SK-N-SH (cell line): Measurements from ENCODE around the gene PRPSAP2. TPM values are rescaled to one million over a fixed set of nuclear protein-coding genes. Genes with fewer than 3 reads are reported as not detected.
A peak's percentile ranks its signal among the peaks of the same experiment; 100 is the strongest.
"Not testable (repeated sequence)": the region's sequence is repeated elsewhere in the genome, so short reads cannot be mapped to it uniquely, and the experiment has no call there.

Experiments
- CTCF ChIA-PET: fragments of 300-600, 350-600 bp; formaldehyde crosslinking; extraction: SDS; loops from one replicate; lab custom pipeline; 2021; lab: Yijun Ruan, JAX
- POLR2A ChIA-PET: fragments of 350-600 bp; sonication (Branson Sonifier 250); formaldehyde crosslinking; extraction: SDS; loops from one replicate; lab custom pipeline; 2020; ENCODE audit warnings: antibody characterized with exemption, inconsistent platforms; lab: Yijun Ruan, JAX
- DNase-seq: peaks from one replicate; pipeline ENCODE4 v3.0.0; 2012
- H2AFZ ChIP-seq: fragments of 200-600 bp; sonication (generic); 2 replicates; pipeline ENCODE4 v1.8.1; 2016; ENCODE audit warnings: antibody characterized with exemption, mild to moderate bottlenecking, low read depth
- H3F3A ChIP-seq: fragments of 200-600 bp; sonication (generic); replicated peaks from 2 replicates; pipeline ENCODE3; 2016; ENCODE audit warnings: antibody characterized with exemption, mild to moderate bottlenecking; ENCODE audit not compliant: insufficient read depth
- H3K27ac ChIP-seq, 2 experiments: fragments of 200-500 bp in 1 of 2; fragments of 200-600 bp in 1 of 2; sonication (Bioruptor generic) in 1 of 2; sonication (generic), shearing (Covaris generic) in 1 of 2; 2 replicates each; pipeline versions ENCODE4 v1.5.1 to v1.6.1; 2014 to 2016; ENCODE audit warnings: low read depth in 2 of 2, inconsistent platforms in 1 of 2, low read length in 1 of 2, mild to moderate bottlenecking in 1 of 2, mixed read lengths in 1 of 2
- H3K27me3 ChIP-seq: fragments of 200-600 bp; sonication (generic), shearing (Covaris generic); 2 replicates; pipeline ENCODE4 v1.6.1; 2016; ENCODE audit warnings: mixed run types; ENCODE audit not compliant: insufficient read depth
- H3K36me3 ChIP-seq, 2 experiments: fragments of 200-500 bp in 1 of 2; fragments of 200-600 bp in 1 of 2; sonication (Bioruptor generic) in 1 of 2; sonication (generic) in 1 of 2; replicated peaks in 1 of 2; 2 replicates each; pipeline versions ENCODE3 to v1.5.1; 2014 to 2016; ENCODE audit warnings: low read length in 1 of 2, mild to moderate bottlenecking in 1 of 2; ENCODE audit not compliant: insufficient read depth in 2 of 2, control insufficient read depth in 1 of 2
- H3K4me1 ChIP-seq, 2 experiments: fragments of 200-500 bp in 1 of 2; fragments of 200-600 bp in 1 of 2; sonication (Bioruptor generic) in 1 of 2; sonication (generic), shearing (Covaris generic) in 1 of 2; 2 replicates each; pipeline versions ENCODE4 v1.5.1 to v1.6.1; 2014 to 2016; ENCODE audit warnings: low read depth in 1 of 2, low read length in 1 of 2, mixed run types in 1 of 2; ENCODE audit not compliant: insufficient read depth in 2 of 2, control insufficient read depth in 1 of 2
- H3K4me2 ChIP-seq: fragments of 200-600 bp; sonication (generic), shearing (Covaris generic); 2 replicates; pipeline ENCODE4 v1.6.1; 2017; ENCODE audit warnings: mixed run types
- H3K4me3 ChIP-seq, 2 experiments: fragments of 200-500 bp in 1 of 2; fragments of 200-600 bp in 1 of 2; sonication (Bioruptor generic) in 1 of 2; sonication (generic), shearing (Covaris generic) in 1 of 2; 2 replicates each; pipeline versions ENCODE4 v1.5.1 to v1.8.1; 2014 to 2016; ENCODE audit warnings: low read depth in 2 of 2, inconsistent platforms in 1 of 2, low read length in 1 of 2, mild to moderate bottlenecking in 1 of 2, mixed read lengths in 1 of 2, moderate library complexity in 1 of 2
- H3K79me2 ChIP-seq: fragments of 200-600 bp; sonication (generic); 2 replicates; pipeline ENCODE4 v1.8.1; 2017; ENCODE audit warnings: mild to moderate bottlenecking; ENCODE audit not compliant: insufficient read depth
- H3K9ac ChIP-seq: fragments of 200-600 bp; sonication (generic); 2 replicates; pipeline ENCODE4 v1.6.1; 2017; ENCODE audit warnings: mixed run types
- H3K9me2 ChIP-seq: fragments of 200-600 bp; sonication (generic); 2 replicates; pipeline ENCODE4 v1.6.1; 2017; ENCODE audit warnings: mixed run types
- H3K9me3 ChIP-seq: fragments of 200-600 bp; sonication (generic); 2 replicates; pipeline ENCODE4 v1.6.1; 2017; ENCODE audit warnings: mixed run types, mild to moderate bottlenecking, moderate library complexity
- H4K20me1 ChIP-seq: fragments of 200-600 bp; sonication (generic); 2 replicates; pipeline ENCODE4 v1.6.1; 2017; ENCODE audit warnings: mild to moderate bottlenecking, mixed run types; ENCODE audit not compliant: insufficient read depth
- JUND ChIP-seq: IDR thresholded peaks from 2 replicates; pipeline ENCODE4 v1.4.0; 2012
- MXI1 ChIP-seq: IDR thresholded peaks from 2 replicates; pipeline ENCODE4 v1.6.1; 2012; ENCODE audit warnings: mild to moderate bottlenecking, low read depth, low read length, improper control_type of control experiment
- NRF1 ChIP-seq: IDR thresholded peaks from 2 replicates; pipeline ENCODE4 v1.6.1; 2012; ENCODE audit warnings: low read depth, mild to moderate bottlenecking, low read length
- POLR2AphosphoS5 ChIP-seq: IDR thresholded peaks from 2 replicates; pipeline ENCODE4 v1.6.1; 2012; ENCODE audit warnings: low read depth, low read length
- RCOR1 ChIP-seq: fragments of 150-350 bp; IDR thresholded peaks from 2 replicates; pipeline ENCODE4 v1.6.1; 2017; ENCODE audit warnings: antibody characterized with exemption, low read length
- RXRA ChIP-seq: IDR thresholded peaks from 2 replicates; pipeline ENCODE4 v1.4.0; 2012; ENCODE audit warnings: low read depth, mild to moderate bottlenecking, borderline replicate concordance
- TCF12 ChIP-seq: IDR thresholded peaks from 2 replicates; pipeline ENCODE4 v1.4.0; 2012
- TEAD4 ChIP-seq: IDR thresholded peaks from 2 replicates; pipeline ENCODE4 v1.4.0; 2012; ENCODE audit warnings: mild to moderate bottlenecking, borderline replicate concordance; ENCODE audit not compliant: insufficient read depth
- WGBS: methylation state at CpG from one replicate; pipeline ENCODE4 v1.1.6; 2017; ENCODE audit warnings: low lambda C conversion rate; 5-methylcytosine and 5-hydroxymethylcytosine counted together
- polyA plus RNA-seq, 3 experiments: library from polyadenylated mRNA; depleted of rRNA; stranded (reverse); fragments of >200 nt; gene quantifications; 2 replicates each; pipeline ENCODE4 v1.2.3, GENCODE V29; 2012
- TF ChIP-seq, protein P1 (sequence below): fragments of 150-350 bp; IDR thresholded peaks from 2 replicates; pipeline ENCODE4 v1.6.1; 2017; ENCODE audit warnings: antibody characterized with exemption, low read length, low read depth, borderline replicate concordance
- TF ChIP-seq, protein P2 (sequence below): IDR thresholded peaks from 2 replicates; pipeline ENCODE4 v1.4.0; 2012; ENCODE audit warnings: low read depth
- TF ChIP-seq, protein P3 (sequence below): IDR thresholded peaks from 2 replicates; pipeline ENCODE4; 2012

Gene PRPSAP2
- polyA plus RNA-seq, 1 of the 3 experiments (the other 2 are of a cell fraction) = 27.6 TPM

DNA sequence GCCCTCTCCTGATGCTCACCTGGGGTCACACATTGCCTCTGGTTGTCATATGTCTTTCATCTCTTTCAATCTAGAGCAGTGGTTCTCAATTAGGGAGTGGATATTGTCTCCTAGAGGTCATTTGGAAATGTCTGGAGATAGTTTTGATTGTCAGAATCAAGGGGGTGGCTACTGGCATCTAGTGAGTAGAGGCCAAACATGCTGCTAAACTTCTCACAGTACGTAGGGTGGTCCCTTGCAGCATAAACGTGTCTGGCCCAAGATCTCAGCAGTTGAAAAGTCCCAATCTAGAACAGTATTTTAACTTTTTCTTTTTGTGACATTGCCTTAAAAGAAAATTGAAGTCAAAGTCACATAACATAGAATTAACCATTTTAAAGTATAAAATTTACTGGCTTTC, 63.6 kb downstream of the PRPSAP2 start:
- TF ChIP-seq JUND (no peak), POLR2AphosphoS5 (no peak), RCOR1 (no peak), MXI1 (no peak)
- TF ChIP-seq, protein P1, sequence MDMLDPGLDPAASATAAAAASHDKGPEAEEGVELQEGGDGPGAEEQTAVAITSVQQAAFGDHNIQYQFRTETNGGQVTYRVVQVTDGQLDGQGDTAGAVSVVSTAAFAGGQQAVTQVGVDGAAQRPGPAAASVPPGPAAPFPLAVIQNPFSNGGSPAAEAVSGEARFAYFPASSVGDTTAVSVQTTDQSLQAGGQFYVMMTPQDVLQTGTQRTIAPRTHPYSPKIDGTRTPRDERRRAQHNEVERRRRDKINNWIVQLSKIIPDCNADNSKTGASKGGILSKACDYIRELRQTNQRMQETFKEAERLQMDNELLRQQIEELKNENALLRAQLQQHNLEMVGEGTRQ = no peak
- TF ChIP-seq, protein P2, sequence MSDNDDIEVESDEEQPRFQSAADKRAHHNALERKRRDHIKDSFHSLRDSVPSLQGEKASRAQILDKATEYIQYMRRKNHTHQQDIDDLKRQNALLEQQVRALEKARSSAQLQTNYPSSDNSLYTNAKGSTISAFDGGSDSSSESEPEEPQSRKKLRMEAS = no peak
- TF ChIP-seq, protein P3, sequence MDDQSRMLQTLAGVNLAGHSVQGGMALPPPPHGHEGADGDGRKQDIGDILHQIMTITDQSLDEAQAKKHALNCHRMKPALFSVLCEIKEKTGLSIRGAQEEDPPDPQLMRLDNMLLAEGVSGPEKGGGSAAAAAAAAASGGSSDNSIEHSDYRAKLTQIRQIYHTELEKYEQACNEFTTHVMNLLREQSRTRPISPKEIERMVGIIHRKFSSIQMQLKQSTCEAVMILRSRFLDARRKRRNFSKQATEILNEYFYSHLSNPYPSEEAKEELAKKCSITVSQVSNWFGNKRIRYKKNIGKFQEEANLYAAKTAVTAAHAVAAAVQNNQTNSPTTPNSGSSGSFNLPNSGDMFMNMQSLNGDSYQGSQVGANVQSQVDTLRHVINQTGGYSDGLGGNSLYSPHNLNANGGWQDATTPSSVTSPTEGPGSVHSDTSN = no peak
- no peaks in the 10 kb centered on the region for H3K9me2 ChIP-seq
- peaks cover 12 to 16% of the 10 kb centered on the region in 2 experiments; a peak in 3 of 4 replicates for H3K4me1 ChIP-seq
- H3K27me3 ChIP-seq = no peaks in the 10 kb centered on the region
- POLR2A ChIA-PET = no interaction called here
- WGBS = 64% methylated on average over 2 of the region's 2 CpGs
- no peaks in the 10 kb centered on the region for H4K20me1 ChIP-seq
- H3K9ac ChIP-seq = no peak overlapping the region
- H3F3A ChIP-seq = peaks cover 24% of the 10 kb centered on the region
- peaks cover 0 to 6% of the 10 kb centered on the region in 2 experiments for H3K36me3 ChIP-seq
- CTCF ChIA-PET = no interaction called here
- H3K4me2 ChIP-seq = peak overlapping the region; percentile 64
- DNase-seq = no peak
- H3K9me3 ChIP-seq = no peaks in the 10 kb centered on the region
- no peak overlapping the region for H2AFZ ChIP-seq
- H3K4me3 ChIP-seq = no peak overlapping the region; a peak in 1 of 4 replicates
- H3K79me2 ChIP-seq = no peaks in the 10 kb centered on the region; the same call in 1 of the 2 replicates
- H3K27ac ChIP-seq = peak overlapping the region; percentile 5 to 60; a peak in 3 of 4 replicates

DNA sequence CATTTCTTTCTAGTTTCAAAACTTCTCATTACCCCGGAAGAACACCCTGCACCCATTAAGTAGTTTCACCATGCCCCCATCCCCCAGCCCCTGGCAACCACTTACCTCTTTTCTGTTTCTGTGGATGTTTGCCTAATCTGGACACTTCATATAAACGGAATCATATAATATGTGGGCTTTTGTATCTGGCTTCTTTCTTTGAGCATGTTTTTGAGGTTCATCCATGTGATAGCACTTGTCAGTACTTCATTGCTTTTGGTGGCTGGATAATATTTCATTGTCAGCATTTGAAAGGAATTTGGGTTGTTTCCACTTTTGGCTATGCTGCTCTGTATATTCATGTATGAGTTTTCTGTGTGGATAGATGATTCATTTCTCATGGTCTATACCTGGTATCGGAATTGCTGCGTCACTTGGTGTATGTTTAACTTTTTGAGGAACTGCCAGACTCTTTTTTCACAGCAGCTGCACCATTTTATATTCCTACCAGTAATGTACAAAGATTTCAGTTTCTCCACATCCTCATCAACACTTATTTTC, 64.1 kb downstream of the PRPSAP2 start:
- Histone ChIP-seq H3F3A (peaks cover 19% of the 10 kb centered on the region), H3K27ac (peak overlapping the region in 1 of 2 experiments; percentile 60; a peak in 2 of 4 replicates), H3K79me2 (no peaks in the 10 kb centered on the region; the same call in 1 of the 2 replicates), H3K36me3 (peaks cover 0 to 10% of the 10 kb centered on the region in 2 experiments), H3K4me1 (peaks cover 12 to 16% of the 10 kb centered on the region in 2 experiments; a peak in 3 of 4 replicates), H4K20me1 (no peaks in the 10 kb centered on the region), H3K4me3 (no peak overlapping the region), H3K27me3 (no peaks in the 10 kb centered on the region), H3K9ac (no peak overlapping the region), H3K4me2 (peak overlapping the region; percentile 64; the same call in 1 of the 2 replicates), H3K9me2 (no peaks in the 10 kb centered on the region), H2AFZ (no peak overlapping the region), H3K9me3 (no peaks in the 10 kb centered on the region)
- CTCF ChIA-PET = no interaction called here
- POLR2A ChIA-PET = no interaction called here
- TF ChIP-seq TEAD4 (no peak), RXRA (no peak), TCF12 (peak; percentile 49), NRF1 (no peak)
- TF ChIP-seq, protein P3 = peak; percentile 68
- 35% methylated on average over 4 of the region's 4 CpGs for WGBS
- no peak for DNase-seq

DNA sequence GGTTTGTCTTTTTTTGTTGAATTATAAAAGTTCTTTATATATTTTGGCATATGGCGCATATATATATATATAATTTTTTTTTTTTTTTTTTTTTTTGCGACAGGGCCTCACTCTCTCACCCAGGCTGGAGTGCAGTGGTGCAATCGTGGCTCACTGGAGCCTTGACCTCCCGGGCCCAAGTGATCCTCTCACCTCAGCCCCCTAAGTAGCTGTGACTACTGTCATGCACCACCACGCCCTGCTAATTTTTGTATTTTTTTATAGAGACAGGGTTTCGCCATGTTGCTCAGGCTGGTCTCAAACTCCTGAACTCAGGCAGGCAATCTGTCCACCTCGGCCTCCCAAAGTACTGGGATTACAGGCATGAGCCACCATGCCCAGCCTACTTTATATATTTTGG, 64.7 kb downstream of the PRPSAP2 start:
- peaks cover 17% of the 10 kb centered on the region for H3F3A ChIP-seq
- 77% methylated on average over 7 of the region's 7 CpGs for WGBS
- H3K79me2 ChIP-seq, H3K9me3 ChIP-seq, H3K9me2 ChIP-seq, H2AFZ ChIP-seq, H3K4me3 ChIP-seq, H3K36me3 ChIP-seq, POLR2A ChIA-PET, H3K27me3 ChIP-seq, H3K4me2 ChIP-seq, CTCF ChIA-PET, H4K20me1 ChIP-seq, H3K9ac ChIP-seq, DNase-seq: not testable (repeated sequence)
- H3K27ac ChIP-seq = peak overlapping the region in 1 of 2 experiments; percentile 60; a peak in 2 of 4 replicates
- H3K4me1 ChIP-seq = peaks cover 12 to 16% of the 10 kb centered on the region in 2 experiments; a peak in 3 of 4 replicates
